Measurements from ENCODE around the gene PIM2.

PIM2 gene

GRCh38 chrX:48935301-48935670 lies 16.5 kb upstream of the PIM2 start:
- Histone ChIP-seq H3K27ac (ENCODE audit: low read depth, low read length, severe bottlenecking) (no peak overlapping the region), H3K4me1 (ENCODE audit: control insufficient read depth, insufficient read depth, low read length, poor library complexity, severe bottlenecking) (no peaks in the 10 kb centered on the region), H3K4me3 (ENCODE audit: extremely low read depth, insufficient read depth, low read length, poor library complexity, severe bottlenecking) (no peak overlapping the region), H3K36me3 (ENCODE audit: control insufficient read depth, insufficient read depth, low read length) (peaks cover 49% of the 10 kb centered on the region), H3K9me3 (ENCODE audit: control insufficient read depth, low read length) (no peaks in the 10 kb centered on the region)
- no CpG with 5 or more reads among the region's 1 CpG for WGBS, 2 experiments (ENCODE audit: insufficient coverage in 2 of 2)

- H3K9me3 ChIP-seq (ENCODE audit: control insufficient read depth, low read length): no peaks in the 10 kb centered on the region
- no peaks in the 10 kb centered on the region for H3K4me1 ChIP-seq (ENCODE audit: control insufficient read depth, insufficient read depth, low read length, poor library complexity, severe bottlenecking)
- no peak overlapping the region for H3K27ac ChIP-seq (ENCODE audit: low read depth, low read length, severe bottlenecking)
- WGBS, 2 experiments (ENCODE audit: insufficient coverage in 2 of 2): 76% methylated on average over 2 of the region's 7 CpGs; no CpG with 5 or more reads in 1 of the 2 experiments
- H3K36me3 ChIP-seq (ENCODE audit: control insufficient read depth, insufficient read depth, low read length): peaks cover 47% of the 10 kb centered on the region
- H3K4me3 ChIP-seq (ENCODE audit: extremely low read depth, insufficient read depth, low read length, poor library complexity, severe bottlenecking): no peak overlapping the region
These were observed 15.9 kb upstream of the PIM2 start for GRCh38 chrX:48934581-48935300.

GRCh38 chrX:48933757-48934156 lies 14.9 kb upstream of the PIM2 start:
- H3K27ac ChIP-seq (ENCODE audit: low read depth, low read length, severe bottlenecking): no peak overlapping the region
- H3K4me3 ChIP-seq (ENCODE audit: extremely low read depth, insufficient read depth, low read length, poor library complexity, severe bottlenecking): no peak overlapping the region
- peaks cover 43% of the 10 kb centered on the region for H3K36me3 ChIP-seq (ENCODE audit: control insufficient read depth, insufficient read depth, low read length)
- H3K9me3 ChIP-seq (ENCODE audit: control insufficient read depth, low read length): no peaks in the 10 kb centered on the region
- 100% methylated on average over 1 of the region's 2 CpGs for WGBS, 2 experiments (ENCODE audit: insufficient coverage in 2 of 2)
- no peaks in the 10 kb centered on the region for H3K4me1 ChIP-seq (ENCODE audit: control insufficient read depth, insufficient read depth, low read length, poor library complexity, severe bottlenecking)

GRCh38 chrX:48927736-48928382 lies 9.0 kb upstream of the PIM2 start:
- no peaks in the 10 kb centered on the region for H3K4me1 ChIP-seq (ENCODE audit: control insufficient read depth, insufficient read depth, low read length, poor library complexity, severe bottlenecking)
- H3K9me3 ChIP-seq (ENCODE audit: control insufficient read depth, low read length): no peaks in the 10 kb centered on the region
- 17% methylated on average over 1 of the region's 2 CpGs; no CpG with 5 or more reads in 1 of the 2 experiments for WGBS, 2 experiments (ENCODE audit: insufficient coverage in 2 of 2)
- H3K27ac ChIP-seq (ENCODE audit: low read depth, low read length, severe bottlenecking): no peak overlapping the region
- peaks cover 35% of the 10 kb centered on the region for H3K36me3 ChIP-seq (ENCODE audit: control insufficient read depth, insufficient read depth, low read length)
- no peak overlapping the region for H3K4me3 ChIP-seq (ENCODE audit: extremely low read depth, insufficient read depth, low read length, poor library complexity, severe bottlenecking)

- no peak overlapping the region for H3K4me3 ChIP-seq (ENCODE audit: extremely low read depth, insufficient read depth, low read length, poor library complexity, severe bottlenecking)
- WGBS, 2 experiments (ENCODE audit: insufficient coverage in 2 of 2): 40% methylated on average over 1 of the region's 5 CpGs; no CpG with 5 or more reads in 1 of the 2 experiments
- H3K4me1 ChIP-seq (ENCODE audit: control insufficient read depth, insufficient read depth, low read length, poor library complexity, severe bottlenecking): peaks cover 3% of the 10 kb centered on the region
- H3K36me3 ChIP-seq (ENCODE audit: control insufficient read depth, insufficient read depth, low read length): peaks cover 36% of the 10 kb centered on the region
- no peaks in the 10 kb centered on the region for H3K9me3 ChIP-seq (ENCODE audit: control insufficient read depth, low read length)
- no peak overlapping the region for H3K27ac ChIP-seq (ENCODE audit: low read depth, low read length, severe bottlenecking)
These were observed 8.3 kb upstream of the PIM2 start for GRCh38 chrX:48927123-48927522.

- Histone ChIP-seq H3K4me3 (ENCODE audit: extremely low read depth, insufficient read depth, low read length, poor library complexity, severe bottlenecking) (no peak overlapping the region), H3K9me3 (ENCODE audit: control insufficient read depth, low read length) (no peaks in the 10 kb centered on the region), H3K4me1 (ENCODE audit: control insufficient read depth, insufficient read depth, low read length, poor library complexity, severe bottlenecking) (peaks cover 16% of the 10 kb centered on the region), H3K36me3 (ENCODE audit: control insufficient read depth, insufficient read depth, low read length) (peaks cover 30% of the 10 kb centered on the region), H3K27ac (ENCODE audit: low read depth, low read length, severe bottlenecking) (no peak overlapping the region)
- WGBS, 2 experiments (ENCODE audit: insufficient coverage in 2 of 2): 100% methylated on average over 4 of the region's 5 CpGs; no CpG with 5 or more reads in 1 of the 2 experiments
These were observed 5.4 kb upstream of the PIM2 start for GRCh38 chrX:48924270-48924669.

- H3K4me3 ChIP-seq (ENCODE audit: extremely low read depth, insufficient read depth, low read length, poor library complexity, severe bottlenecking): no peak overlapping the region
- no peaks in the 10 kb centered on the region for H3K9me3 ChIP-seq (ENCODE audit: control insufficient read depth, low read length)
- H3K36me3 ChIP-seq (ENCODE audit: control insufficient read depth, insufficient read depth, low read length): peaks cover 30% of the 10 kb centered on the region
- 98 to 100% methylated on average over 7 to 8 of the region's 13 CpGs for WGBS, 2 experiments (ENCODE audit: insufficient coverage in 2 of 2)
- H3K4me1 ChIP-seq (ENCODE audit: control insufficient read depth, insufficient read depth, low read length, poor library complexity, severe bottlenecking): peaks cover 16% of the 10 kb centered on the region
- H3K27ac ChIP-seq (ENCODE audit: low read depth, low read length, severe bottlenecking): no peak overlapping the region
These were observed 4.9 kb upstream of the PIM2 start for GRCh38 chrX:48923771-48924170.

GRCh38 chrX:48920718-48921104 lies 1.9 kb upstream of the PIM2 start:
- H3K4me3 ChIP-seq (ENCODE audit: extremely low read depth, insufficient read depth, low read length, poor library complexity, severe bottlenecking): no peak overlapping the region
- peaks cover 16% of the 10 kb centered on the region for H3K4me1 ChIP-seq (ENCODE audit: control insufficient read depth, insufficient read depth, low read length, poor library complexity, severe bottlenecking)
- WGBS, 2 experiments (ENCODE audit: insufficient coverage in 2 of 2): 60% methylated on average over 1 of the region's 4 CpGs; no CpG with 5 or more reads in 1 of the 2 experiments
- peaks cover 26% of the 10 kb centered on the region for H3K36me3 ChIP-seq (ENCODE audit: control insufficient read depth, insufficient read depth, low read length)
- H3K9me3 ChIP-seq (ENCODE audit: control insufficient read depth, low read length): no peaks in the 10 kb centered on the region
- no peak overlapping the region for H3K27ac ChIP-seq (ENCODE audit: low read depth, low read length, severe bottlenecking)

GRCh38 chrX:48919947-48920717 lies 1.3 kb upstream of the PIM2 start:
- H3K27ac ChIP-seq (ENCODE audit: low read depth, low read length, severe bottlenecking): no peak overlapping the region
- WGBS, 2 experiments (ENCODE audit: insufficient coverage in 2 of 2): 65 to 83% methylated on average over 4 to 5 of the region's 8 CpGs

GRCh38 chrX:48919360-48919841 lies 577 bp upstream of the PIM2 start:
- peaks cover 16% of the 10 kb centered on the region for H3K4me1 ChIP-seq (ENCODE audit: control insufficient read depth, insufficient read depth, low read length, poor library complexity, severe bottlenecking)
- peak overlapping the region; percentile 52 for H3K4me3 ChIP-seq (ENCODE audit: extremely low read depth, insufficient read depth, low read length, poor library complexity, severe bottlenecking)
- H3K9me3 ChIP-seq (ENCODE audit: control insufficient read depth, low read length): no peaks in the 10 kb centered on the region
- WGBS, 2 experiments (ENCODE audit: insufficient coverage in 2 of 2): 0 to 2% methylated on average over 1 to 7 of the region's 15 CpGs
- H3K36me3 ChIP-seq (ENCODE audit: control insufficient read depth, insufficient read depth, low read length): peaks cover 20% of the 10 kb centered on the region
- peak overlapping the region; percentile 80 for H3K27ac ChIP-seq (ENCODE audit: low read depth, low read length, severe bottlenecking)

More at GRCh38 chrX:48919947-48920717, 1.3 kb upstream of the PIM2 start:
- Histone ChIP-seq H3K4me3 (ENCODE audit: extremely low read depth, insufficient read depth, low read length, poor library complexity, severe bottlenecking) (peak overlapping the region; percentile 52), H3K4me1 (ENCODE audit: control insufficient read depth, insufficient read depth, low read length, poor library complexity, severe bottlenecking) (peaks cover 16% of the 10 kb centered on the region), H3K36me3 (ENCODE audit: control insufficient read depth, insufficient read depth, low read length) (peaks cover 21% of the 10 kb centered on the region), H3K9me3 (ENCODE audit: control insufficient read depth, low read length) (no peaks in the 10 kb centered on the region)

Measured in mesodermal cell (in vitro differentiated cells).